SU-DHL-6 (cell line): ENCODE data around the gene ZNF831.

Source experiments
- CTCF ChIP-seq: fragments of 200-600 bp; sonication (generic); IDR thresholded peaks from one replicate; pipeline ENCODE4 v1.5.1; 2017; ENCODE audit warnings: antibody characterized with exemption, mild to moderate bottlenecking, low read length, moderate library complexity; ENCODE audit not compliant: insufficient read depth, poor library complexity, severe bottlenecking
- EZH2phosphoT487 ChIP-seq: fragments of 200-600 bp; sonication (generic), shearing (Covaris generic); conservative IDR thresholded peaks from 2 replicates; pipeline ENCODE4 v1.6.1; 2018; ENCODE audit warnings: mild to moderate bottlenecking, antibody characterized with exemption, low read length, moderate library complexity, mixed read lengths

- TF ChIP-seq CTCF: no peak
- TF ChIP-seq EZH2phosphoT487: no peak
These were observed 35.8 kb upstream of the ZNF831 start for GRCh38 chr20:59127839-59128238.
